ENCODE results near the gene MYMX. TPM values are rescaled to one million over a fixed set of nuclear protein-coding genes. Genes with fewer than 3 reads are reported as not detected.

MYMX gene
- total and polyA plus RNA-seq, 2 of the 13 experiments (the other 11 are each of a cell fraction or from before 2014, with no cell fraction given), result not detected

- TF ChIP-seq KAT7 (CRISPR knock-in tag; IDR thresholded peaks at IDR 0.05; ENCODE audit: borderline replicate concordance) (0 out of 2 replicates have a peak, but pooled peaks have one; percentile 29), HNF4A (CRISPR knock-in tag; IDR thresholded peaks at IDR 0.05) (no peak), SIX4 (CRISPR knock-in tag; IDR thresholded peaks at IDR 0.05) (no peak), GTF2F1 (IDR thresholded peaks at IDR 0.05; ENCODE audit: low read length) (no peak), KMT2A (CRISPR knock-in tag; IDR thresholded peaks at IDR 0.05) (peak; percentile 59), ZFP1 (CRISPR knock-in tag; IDR thresholded peaks at IDR 0.05) (no peak), SAP130 (CRISPR knock-in tag; IDR thresholded peaks at IDR 0.05; ENCODE audit: low read depth) (peak; percentile 78), ZNF598 (CRISPR knock-in tag; IDR thresholded peaks at IDR 0.05; ENCODE audit: borderline replicate concordance) (0 out of 2 replicates have a peak, but pooled peaks have one; percentile 67), ZNF879 (CRISPR knock-in tag; IDR thresholded peaks at IDR 0.05) (peak; percentile 66; the same call in 1 of the 2 replicates), ZNF850 (CRISPR knock-in tag; conservative IDR thresholded peaks at IDR 0.05) (0 out of 2 replicates have a peak, but pooled peaks have one; percentile 34), KDM5A (IDR thresholded peaks at IDR 0.05; ENCODE audit: borderline replicate concordance, low read length) (peak; percentile 64), MTA3 (CRISPR knock-in tag; IDR thresholded peaks at IDR 0.05) (no peak), RNF2 (conservative IDR thresholded peaks at IDR 0.05; ENCODE audit: low read depth) (peak; percentile 50; the same call in 1 of the 2 replicates), PITX1 (CRISPR knock-in tag; IDR thresholded peaks at IDR 0.05) (0 out of 2 replicates have a peak, but pooled peaks have one; percentile 14), AGO1 (IDR thresholded peaks at IDR 0.05; ENCODE audit: low read depth, low read length, poor library complexity, severe bottlenecking) (peak; percentile 33), JUNB (CRISPR knock-in tag; IDR thresholded peaks at IDR 0.05; ENCODE audit: borderline replicate concordance) (no peak), GLI4 (CRISPR knock-in tag; IDR thresholded peaks at IDR 0.05; ENCODE audit: borderline replicate concordance) (no peak), ZNF34 (CRISPR knock-in tag; IDR thresholded peaks at IDR 0.05; ENCODE audit: borderline replicate concordance) (0 out of 2 replicates have a peak, but pooled peaks have one; percentile 24), SKI (IDR thresholded peaks at IDR 0.05; ENCODE audit: partially characterized antibody) (peak; percentile 10), MAFK (conservative IDR thresholded peaks at IDR 0.05 in 1 of 2, IDR thresholded peaks at IDR 0.05 in 1 of 2; ENCODE audit: low read length in 2 of 2) (no peak), ZSCAN12 (CRISPR knock-in tag; IDR thresholded peaks at IDR 0.05) (peak; percentile 85), HOXA9 (CRISPR knock-in tag; IDR thresholded peaks at IDR 0.05; ENCODE audit: borderline replicate concordance) (0 out of 2 replicates have a peak, but pooled peaks have one; percentile 52), TP53 (CRISPR knock-in tag; conservative IDR thresholded peaks at IDR 0.05) (no peak), ZSCAN29 (CRISPR knock-in tag; conservative IDR thresholded peaks at IDR 0.05) (peak; percentile 83), ZNF670 (CRISPR knock-in tag; IDR thresholded peaks at IDR 0.05; ENCODE audit: borderline replicate concordance) (0 out of 2 replicates have a peak, but pooled peaks have one; percentile 46), TAF1 (CRISPR knock-in tag; IDR thresholded peaks at IDR 0.05) (peak; percentile 82), U2AF2 (IDR thresholded peaks at IDR 0.05; ENCODE audit: low read depth, low read length) (no peak), ZNF605 (CRISPR knock-in tag; IDR thresholded peaks at IDR 0.05) (peak; percentile 32; the same call in 1 of the 2 replicates), MXI1 (IDR thresholded peaks at IDR 0.05; ENCODE audit: borderline replicate concordance, low read depth, low read length) (peak; percentile 56; the same call in 1 of the 3 replicates), NFIC (IDR thresholded peaks at IDR 0.05; ENCODE audit: low read length) (no peak)
- TF ChIP-seq, protein P1, sequence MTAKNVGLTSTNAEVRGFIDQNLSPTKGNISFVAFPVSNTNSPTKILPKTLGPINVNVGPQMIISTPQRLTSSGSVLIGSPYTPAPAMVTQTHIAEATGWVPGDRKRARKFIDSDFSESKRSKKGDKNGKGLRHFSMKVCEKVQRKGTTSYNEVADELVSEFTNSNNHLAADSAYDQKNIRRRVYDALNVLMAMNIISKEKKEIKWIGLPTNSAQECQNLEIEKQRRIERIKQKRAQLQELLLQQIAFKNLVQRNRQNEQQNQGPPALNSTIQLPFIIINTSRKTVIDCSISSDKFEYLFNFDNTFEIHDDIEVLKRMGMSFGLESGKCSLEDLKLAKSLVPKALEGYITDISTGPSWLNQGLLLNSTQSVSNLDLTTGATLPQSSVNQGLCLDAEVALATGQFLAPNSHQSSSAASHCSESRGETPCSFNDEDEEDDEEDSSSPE (CRISPR knock-in tag; IDR thresholded peaks at IDR 0.05), result peak; percentile 22; the same call in 1 of the 2 replicates
- TF ChIP-seq, protein P2, sequence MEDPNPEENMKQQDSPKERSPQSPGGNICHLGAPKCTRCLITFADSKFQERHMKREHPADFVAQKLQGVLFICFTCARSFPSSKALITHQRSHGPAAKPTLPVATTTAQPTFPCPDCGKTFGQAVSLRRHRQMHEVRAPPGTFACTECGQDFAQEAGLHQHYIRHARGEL (CRISPR knock-in tag; IDR thresholded peaks at IDR 0.05), result 0 out of 2 replicates have a peak, but pooled peaks have one; percentile 48
Observed at GRCh38 chr6:44265007-44265721, 48.4 kb downstream of the MYMX start, which contains the start of gene NFKBIE (continued).
